Loucy (cell line): Measurements from ENCODE around the gene MAN2A1.
"Not testable (repeated sequence)": the region's sequence is repeated elsewhere in the genome, so short reads cannot be mapped to it uniquely, and the experiment has no call there.

Experiments
- H2AFZ ChIP-seq: fragments of 200-600 bp; sonication (generic); 2 replicates; pipeline ENCODE4 v1.6.0; 2016; ENCODE audit warnings: antibody characterized with exemption, mild to moderate bottlenecking, low read length, moderate library complexity
- H3F3A ChIP-seq: fragments of 200-600 bp; 2 replicates; pipeline ENCODE4 v1.6.0; 2016; ENCODE audit warnings: antibody characterized with exemption, low read depth, mild to moderate bottlenecking
- H3K27me3 ChIP-seq: fragments of 200-600 bp; sonication (generic); 2 replicates; pipeline ENCODE4 v1.6.1; 2014; ENCODE audit warnings: low read length, mild to moderate bottlenecking; ENCODE audit not compliant: insufficient read depth, poor library complexity, severe bottlenecking
- H3K36me3 ChIP-seq: fragments of 200-600 bp; sonication (generic); 2 replicates; pipeline ENCODE4 v1.6.1; 2016; ENCODE audit warnings: low read length; ENCODE audit not compliant: insufficient read depth
- H3K4me1 ChIP-seq: fragments of 200-600 bp; sonication (generic); 2 replicates; pipeline ENCODE4 v1.5.1; 2014; ENCODE audit warnings: low read length, mild to moderate bottlenecking; ENCODE audit not compliant: insufficient read depth, poor library complexity, severe bottlenecking
- H3K4me2 ChIP-seq: fragments of 200-600 bp; sonication (generic); 2 replicates; pipeline ENCODE4 v1.6.0; 2014; ENCODE audit warnings: antibody characterized with exemption, low read length, low read depth, mild to moderate bottlenecking; ENCODE audit not compliant: poor library complexity, severe bottlenecking
- H3K4me3 ChIP-seq: fragments of 200-600 bp; sonication (generic); 2 replicates; pipeline ENCODE4 v1.5.1; 2014; ENCODE audit warnings: low read length, mild to moderate bottlenecking, mixed read lengths; ENCODE audit not compliant: poor library complexity, severe bottlenecking
- H3K79me2 ChIP-seq: fragments of 200-600 bp; sonication (generic); 2 replicates; pipeline ENCODE4 v1.6.1; 2014; ENCODE audit warnings: low read length; ENCODE audit not compliant: insufficient read depth
- H3K9ac ChIP-seq: fragments of 200-600 bp; sonication (generic); 2 replicates; pipeline ENCODE4 v1.6.0; 2014; ENCODE audit warnings: mild to moderate bottlenecking, low read depth, low read length, moderate library complexity; ENCODE audit not compliant: poor library complexity, severe bottlenecking
- H3K9me2 ChIP-seq: fragments of 200-600 bp; sonication (generic); replicated peaks from 2 replicates; pipeline ENCODE4 v1.6.1; 2016; ENCODE audit warnings: low read depth, low read length, mixed read lengths
- H3K9me3 ChIP-seq: fragments of 200-600 bp; sonication (generic); 2 replicates; pipeline ENCODE4 v1.6.1; 2014; ENCODE audit warnings: mild to moderate bottlenecking, antibody characterized with exemption, low read length, low read depth; ENCODE audit not compliant: insufficient read depth
- H4K20me1 ChIP-seq: fragments of 200-600 bp; sonication (generic); 2 replicates; pipeline ENCODE4 v1.6.0; 2014; ENCODE audit warnings: antibody characterized with exemption, low read length, mild to moderate bottlenecking; ENCODE audit not compliant: insufficient read depth, poor library complexity, severe bottlenecking
- EZH2phosphoT487 ChIP-seq: fragments of 200-600 bp; IDR thresholded peaks from 2 replicates; pipeline ENCODE4 v1.6.1; 2018; ENCODE audit warnings: antibody characterized with exemption, mild to moderate bottlenecking, moderate library complexity, borderline replicate concordance
- TF ChIP-seq, protein P1 (sequence below): fragments of 200-600 bp; sonication (generic); conservative IDR thresholded peaks from 2 replicates; pipeline ENCODE4 v1.5.1; 2014; ENCODE audit warnings: mild to moderate bottlenecking, antibody characterized with exemption, low read length

The MAN2A1 gene

GRCh38 chr5:109829331-109829730 lies 139.6 kb downstream of the MAN2A1 start:
- Histone ChIP-seq H3K4me3 (no peak overlapping the region), H3K9me2 (no peaks in the 10 kb centered on the region), H3K9me3 (no peaks in the 10 kb centered on the region), H3K36me3 (peaks cover 1% of the 10 kb centered on the region; the same call in 1 of the 2 replicates), H4K20me1 (no peaks in the 10 kb centered on the region), H3K79me2 (no peaks in the 10 kb centered on the region), H3K27me3 (no peaks in the 10 kb centered on the region), H3K4me2 (no peak overlapping the region), H3K9ac (no peak overlapping the region), H2AFZ (no peak overlapping the region), H3K4me1 (peaks cover 12% of the 10 kb centered on the region), H3F3A (no peaks in the 10 kb centered on the region)
- TF ChIP-seq, protein P1, sequence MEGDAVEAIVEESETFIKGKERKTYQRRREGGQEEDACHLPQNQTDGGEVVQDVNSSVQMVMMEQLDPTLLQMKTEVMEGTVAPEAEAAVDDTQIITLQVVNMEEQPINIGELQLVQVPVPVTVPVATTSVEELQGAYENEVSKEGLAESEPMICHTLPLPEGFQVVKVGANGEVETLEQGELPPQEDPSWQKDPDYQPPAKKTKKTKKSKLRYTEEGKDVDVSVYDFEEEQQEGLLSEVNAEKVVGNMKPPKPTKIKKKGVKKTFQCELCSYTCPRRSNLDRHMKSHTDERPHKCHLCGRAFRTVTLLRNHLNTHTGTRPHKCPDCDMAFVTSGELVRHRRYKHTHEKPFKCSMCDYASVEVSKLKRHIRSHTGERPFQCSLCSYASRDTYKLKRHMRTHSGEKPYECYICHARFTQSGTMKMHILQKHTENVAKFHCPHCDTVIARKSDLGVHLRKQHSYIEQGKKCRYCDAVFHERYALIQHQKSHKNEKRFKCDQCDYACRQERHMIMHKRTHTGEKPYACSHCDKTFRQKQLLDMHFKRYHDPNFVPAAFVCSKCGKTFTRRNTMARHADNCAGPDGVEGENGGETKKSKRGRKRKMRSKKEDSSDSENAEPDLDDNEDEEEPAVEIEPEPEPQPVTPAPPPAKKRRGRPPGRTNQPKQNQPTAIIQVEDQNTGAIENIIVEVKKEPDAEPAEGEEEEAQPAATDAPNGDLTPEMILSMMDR = no peak
- TF ChIP-seq EZH2phosphoT487 = no peak

- Histone ChIP-seq H3K9me3 (no peaks in the 10 kb centered on the region), H2AFZ (no peak overlapping the region), H3K4me3 (no peak overlapping the region), H3K27me3 (no peaks in the 10 kb centered on the region), H4K20me1 (no peaks in the 10 kb centered on the region), H3K4me1 (peaks cover 12% of the 10 kb centered on the region), H3K9me2 (no peaks in the 10 kb centered on the region), H3K9ac (no peak overlapping the region), H3K79me2 (no peaks in the 10 kb centered on the region), H3F3A (no peaks in the 10 kb centered on the region), H3K4me2 (no peak overlapping the region), H3K36me3 (no peaks in the 10 kb centered on the region)
- no peak for TF ChIP-seq EZH2phosphoT487
- TF ChIP-seq, protein P1 = no peak
These were observed 141.3 kb downstream of the MAN2A1 start for GRCh38 chr5:109830955-109831502.

DNA sequence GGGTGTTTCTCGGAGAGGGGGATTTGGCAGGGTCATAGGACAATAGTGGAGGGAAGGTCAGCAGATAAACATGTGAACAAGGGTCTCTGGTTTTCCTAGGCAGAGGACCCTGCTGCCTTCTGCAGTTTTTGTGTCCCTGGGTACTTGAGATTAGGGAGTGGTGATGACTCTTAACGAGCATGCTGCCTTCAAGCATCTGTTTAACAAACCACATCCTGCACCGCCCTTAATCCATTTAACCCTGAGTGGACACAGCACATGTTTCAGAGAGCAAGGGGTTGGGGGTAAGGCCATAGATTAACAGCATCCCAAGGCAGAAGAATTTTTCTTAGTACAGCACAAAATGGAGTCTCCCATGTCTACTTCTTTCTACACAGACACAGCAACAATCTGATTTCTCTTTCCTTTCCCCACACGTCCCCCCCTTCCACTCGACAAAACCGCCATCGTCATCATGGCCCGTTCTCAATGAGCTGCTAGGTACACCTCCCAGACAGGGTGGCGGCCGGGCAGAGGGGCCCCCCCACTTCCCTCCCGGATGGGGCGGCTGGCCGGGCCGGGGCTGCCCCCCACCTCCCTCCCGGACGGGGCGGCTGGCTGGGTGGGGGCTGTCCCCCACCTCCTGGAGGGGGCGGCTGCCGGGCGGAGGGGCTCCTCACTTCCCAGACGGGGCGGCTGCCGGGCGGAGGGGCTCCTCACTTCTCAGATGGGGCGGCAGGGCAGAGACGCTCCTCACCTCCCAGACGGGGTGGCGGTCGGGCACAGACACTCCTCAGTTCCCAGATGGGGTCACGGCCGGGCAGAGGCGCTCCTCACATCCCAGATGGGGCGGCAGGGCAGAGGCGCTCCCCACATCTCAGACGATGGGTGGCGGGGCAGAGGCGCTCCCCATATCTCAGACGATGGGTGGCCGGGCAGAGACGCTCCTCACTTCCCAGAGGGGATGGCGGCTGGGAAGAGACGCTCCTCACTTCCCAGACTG lies 142.8 kb downstream of the MAN2A1 start:
- not testable (repeated sequence) for H3K9ac ChIP-seq, H3K9me3 ChIP-seq, H3F3A ChIP-seq, H3K36me3 ChIP-seq, H3K9me2 ChIP-seq, H3K4me3 ChIP-seq, H3K79me2 ChIP-seq, H2AFZ ChIP-seq, H3K4me2 ChIP-seq, H3K27me3 ChIP-seq, H4K20me1 ChIP-seq
- H3K4me1 ChIP-seq = peaks cover 12% of the 10 kb centered on the region
